Measurements from ENCODE around the gene HLA-DQB1.

The HLA-DQB1 gene

DNA sequence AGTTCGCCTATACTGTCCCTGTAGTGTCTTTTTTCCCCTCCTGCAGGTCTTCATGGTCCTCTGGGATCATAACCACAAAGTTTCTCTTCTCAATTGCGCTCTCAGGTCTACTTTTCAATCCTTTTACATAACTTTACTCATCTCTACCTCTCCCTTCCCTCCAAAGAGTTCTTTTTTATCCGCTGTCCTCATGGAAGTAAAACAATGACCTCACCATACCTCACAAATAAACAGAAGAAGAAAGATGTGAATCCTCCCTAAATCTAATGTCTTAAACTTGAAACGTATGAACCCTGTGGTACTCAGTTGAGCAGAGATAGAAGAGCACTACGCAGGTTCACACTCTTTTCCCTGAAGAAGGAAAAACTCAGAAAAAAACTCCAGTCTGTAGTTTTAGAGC, 41.3 kb downstream of the HLA-DQB1 start:
- no peak overlapping the region for H3K27ac ChIP-seq (ENCODE audit: low read depth, low read length)
- no peaks in the 10 kb centered on the region for H3K27me3 ChIP-seq (ENCODE audit: control insufficient read depth, insufficient read depth, low read length)
- H3K9ac ChIP-seq (ENCODE audit: low read depth, low read length): no peak overlapping the region
- no peaks in the 10 kb centered on the region for H3K36me3 ChIP-seq (ENCODE audit: control insufficient read depth, insufficient read depth, low read length)
- peaks cover 3% of the 10 kb centered on the region; the same call in 1 of the 2 replicates for H3K4me1 ChIP-seq (ENCODE audit: control insufficient read depth, insufficient read depth, low read length)
- H3K9me3 ChIP-seq (ENCODE audit: control insufficient read depth, insufficient read depth, low read length): no peaks in the 10 kb centered on the region
- no peak overlapping the region for H3K4me3 ChIP-seq (ENCODE audit: low read depth, low read length)

DNA sequence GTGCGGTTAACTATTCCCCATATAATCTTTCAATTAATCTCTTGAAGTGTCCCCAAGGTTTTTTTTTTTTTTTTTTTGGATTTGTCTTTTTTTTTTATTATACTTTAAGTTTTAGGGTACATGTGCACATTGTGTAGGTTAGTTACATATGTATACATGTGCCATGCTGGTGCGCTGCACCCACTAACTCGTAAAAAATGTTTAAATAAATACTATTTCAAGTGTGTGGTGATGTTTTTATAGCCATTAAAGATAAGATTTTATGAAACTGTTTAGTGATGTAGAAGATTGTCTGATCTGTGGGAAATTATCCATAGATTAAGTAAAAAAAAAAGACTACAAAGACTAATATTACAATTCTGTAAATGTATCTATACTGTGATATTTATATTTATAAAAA, 41.9 kb downstream of the HLA-DQB1 start:
- Histone ChIP-seq H3K9me3 (ENCODE audit: control insufficient read depth, insufficient read depth, low read length) (no peaks in the 10 kb centered on the region), H3K9ac (ENCODE audit: low read depth, low read length) (no peak overlapping the region), H3K27me3 (ENCODE audit: control insufficient read depth, insufficient read depth, low read length) (no peaks in the 10 kb centered on the region), H3K36me3 (ENCODE audit: control insufficient read depth, insufficient read depth, low read length) (no peaks in the 10 kb centered on the region), H3K4me1 (ENCODE audit: control insufficient read depth, insufficient read depth, low read length) (peaks cover 3% of the 10 kb centered on the region; the same call in 1 of the 2 replicates), H3K27ac (ENCODE audit: low read depth, low read length) (no peak overlapping the region), H3K4me3 (ENCODE audit: low read depth, low read length) (no peak overlapping the region)

DNA sequence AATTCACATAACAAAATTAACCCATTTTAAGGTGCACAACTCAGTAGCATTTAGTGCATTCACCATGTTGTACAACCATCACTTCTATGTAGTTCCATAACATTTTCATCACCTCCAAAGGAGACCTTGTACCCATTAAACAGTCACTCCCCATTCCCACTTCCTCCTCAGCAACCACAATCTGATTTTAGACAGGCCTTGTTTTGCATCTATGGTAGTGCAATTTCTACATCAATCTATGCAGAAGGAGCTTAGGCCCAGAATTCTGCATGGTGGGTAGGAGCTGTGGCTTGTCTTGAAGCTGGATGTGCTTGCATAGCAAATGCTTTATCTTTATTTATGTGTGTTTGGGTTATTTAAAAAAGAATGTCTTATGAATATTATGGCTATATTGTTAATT, 42.8 kb downstream of the HLA-DQB1 start:
- Histone ChIP-seq H3K36me3 (ENCODE audit: control insufficient read depth, insufficient read depth, low read length) (no peaks in the 10 kb centered on the region), H3K9ac (ENCODE audit: low read depth, low read length) (no peak overlapping the region), H3K4me1 (ENCODE audit: control insufficient read depth, insufficient read depth, low read length) (peaks cover 3% of the 10 kb centered on the region; the same call in 1 of the 2 replicates), H3K4me3 (ENCODE audit: low read depth, low read length) (no peak overlapping the region), H3K9me3 (ENCODE audit: control insufficient read depth, insufficient read depth, low read length) (no peaks in the 10 kb centered on the region), H3K27me3 (ENCODE audit: control insufficient read depth, insufficient read depth, low read length) (no peaks in the 10 kb centered on the region), H3K27ac (ENCODE audit: low read depth, low read length) (no peak overlapping the region)

DNA sequence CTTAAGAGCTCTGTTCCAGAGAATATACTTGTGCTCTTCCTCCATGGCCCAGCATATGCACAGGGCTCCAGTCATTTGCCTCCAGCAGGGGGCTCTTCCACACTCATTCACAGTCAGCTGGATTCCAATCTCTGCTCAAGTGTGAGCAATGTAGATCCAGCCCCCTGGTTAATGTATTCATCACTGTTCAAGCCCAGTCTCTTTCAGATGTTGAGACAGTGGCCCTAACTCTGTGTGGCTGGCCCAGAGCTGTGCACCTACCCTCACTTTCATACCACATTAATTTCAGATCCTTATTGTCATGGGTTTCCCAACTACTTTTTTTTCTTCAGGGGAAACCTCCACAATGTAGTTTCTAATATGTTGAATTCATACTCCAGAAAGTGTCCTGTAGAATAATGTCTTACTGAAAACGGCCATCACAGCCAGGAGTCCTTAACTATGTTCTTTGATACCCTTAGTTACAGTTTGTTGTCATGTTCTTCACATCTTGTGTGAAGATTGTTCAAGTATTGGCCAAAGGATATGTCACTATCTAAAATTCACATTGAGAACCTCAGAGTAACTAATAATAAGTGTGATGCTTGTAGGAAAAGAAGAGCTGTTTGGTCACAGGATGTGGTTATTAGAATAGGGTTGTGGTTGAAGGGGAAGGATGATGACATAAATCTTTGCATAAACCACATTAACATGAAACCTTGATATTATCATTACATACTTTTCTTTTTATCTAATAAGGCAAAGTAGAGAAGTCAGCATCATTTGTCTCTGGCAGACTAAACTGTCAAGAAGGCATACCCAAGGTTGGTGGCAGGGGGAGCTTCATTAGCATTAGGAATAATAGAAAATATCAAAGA, 43.7 kb downstream of the HLA-DQB1 start:
- Histone ChIP-seq H3K27me3 (ENCODE audit: control insufficient read depth, insufficient read depth, low read length) (no peaks in the 10 kb centered on the region), H3K36me3 (ENCODE audit: control insufficient read depth, insufficient read depth, low read length) (no peaks in the 10 kb centered on the region), H3K9me3 (ENCODE audit: control insufficient read depth, insufficient read depth, low read length) (no peaks in the 10 kb centered on the region), H3K4me3 (ENCODE audit: low read depth, low read length) (no peak overlapping the region), H3K4me1 (ENCODE audit: control insufficient read depth, insufficient read depth, low read length) (peaks cover 3% of the 10 kb centered on the region; the same call in 1 of the 2 replicates), H3K27ac (ENCODE audit: low read depth, low read length) (no peak overlapping the region), H3K9ac (ENCODE audit: low read depth, low read length) (no peak overlapping the region)

DNA sequence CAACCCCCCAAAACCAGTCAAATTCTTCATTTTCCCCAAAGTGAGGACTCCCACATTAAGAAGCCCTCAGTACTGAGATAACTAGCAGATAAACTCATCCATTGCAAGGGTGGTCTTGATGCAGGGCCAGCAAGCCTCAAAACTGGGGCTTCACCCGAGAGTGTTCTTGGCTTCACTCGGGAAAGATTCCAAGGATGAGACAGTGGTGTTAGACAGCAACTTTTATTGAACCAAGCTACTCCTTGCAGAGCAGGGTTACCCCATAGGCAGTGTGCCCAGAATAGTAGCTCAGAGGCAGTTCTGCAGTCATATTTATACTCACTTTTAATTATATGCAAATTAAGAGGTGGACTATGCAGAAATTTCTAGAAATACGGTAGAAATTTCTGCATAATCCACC, 45.1 kb downstream of the HLA-DQB1 start:
- H3K27me3 ChIP-seq (ENCODE audit: control insufficient read depth, insufficient read depth, low read length): no peaks in the 10 kb centered on the region
- no peaks in the 10 kb centered on the region for H3K9me3 ChIP-seq (ENCODE audit: control insufficient read depth, insufficient read depth, low read length)
- H3K4me3 ChIP-seq (ENCODE audit: low read depth, low read length): no peak overlapping the region
- peaks cover 3% of the 10 kb centered on the region; the same call in 1 of the 2 replicates for H3K4me1 ChIP-seq (ENCODE audit: control insufficient read depth, insufficient read depth, low read length)
- H3K9ac ChIP-seq (ENCODE audit: low read depth, low read length): no peak overlapping the region
- H3K36me3 ChIP-seq (ENCODE audit: control insufficient read depth, insufficient read depth, low read length): no peaks in the 10 kb centered on the region
- no peak overlapping the region for H3K27ac ChIP-seq (ENCODE audit: low read depth, low read length)

DNA sequence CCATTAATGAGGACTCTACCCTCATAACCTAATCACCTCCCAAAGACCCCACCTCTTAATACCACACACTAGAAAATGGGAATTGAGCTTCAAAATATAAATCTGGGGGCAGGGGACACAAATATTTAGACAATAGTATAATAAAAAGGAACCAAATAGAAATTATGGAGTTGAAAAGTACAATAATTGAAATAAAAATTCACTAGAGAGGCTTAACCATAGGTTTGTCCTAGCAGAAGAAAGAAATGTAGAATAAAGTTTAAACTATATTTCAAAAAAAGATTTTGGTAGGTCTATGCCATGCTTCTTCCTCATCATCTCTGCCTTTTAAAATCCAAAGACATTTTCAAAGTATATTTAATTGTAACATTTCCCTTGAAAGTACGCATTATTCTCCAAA, 48.7 kb downstream of the HLA-DQB1 start:
- Histone ChIP-seq H3K9me3 (ENCODE audit: control insufficient read depth, insufficient read depth, low read length) (no peaks in the 10 kb centered on the region), H3K4me1 (ENCODE audit: control insufficient read depth, insufficient read depth, low read length) (peaks cover 2% of the 10 kb centered on the region; the same call in 1 of the 2 replicates), H3K27me3 (ENCODE audit: control insufficient read depth, insufficient read depth, low read length) (no peaks in the 10 kb centered on the region), H3K27ac (ENCODE audit: low read depth, low read length) (no peak overlapping the region), H3K4me3 (ENCODE audit: low read depth, low read length) (no peak overlapping the region), H3K9ac (ENCODE audit: low read depth, low read length) (no peak overlapping the region), H3K36me3 (ENCODE audit: control insufficient read depth, insufficient read depth, low read length) (no peaks in the 10 kb centered on the region)

DNA sequence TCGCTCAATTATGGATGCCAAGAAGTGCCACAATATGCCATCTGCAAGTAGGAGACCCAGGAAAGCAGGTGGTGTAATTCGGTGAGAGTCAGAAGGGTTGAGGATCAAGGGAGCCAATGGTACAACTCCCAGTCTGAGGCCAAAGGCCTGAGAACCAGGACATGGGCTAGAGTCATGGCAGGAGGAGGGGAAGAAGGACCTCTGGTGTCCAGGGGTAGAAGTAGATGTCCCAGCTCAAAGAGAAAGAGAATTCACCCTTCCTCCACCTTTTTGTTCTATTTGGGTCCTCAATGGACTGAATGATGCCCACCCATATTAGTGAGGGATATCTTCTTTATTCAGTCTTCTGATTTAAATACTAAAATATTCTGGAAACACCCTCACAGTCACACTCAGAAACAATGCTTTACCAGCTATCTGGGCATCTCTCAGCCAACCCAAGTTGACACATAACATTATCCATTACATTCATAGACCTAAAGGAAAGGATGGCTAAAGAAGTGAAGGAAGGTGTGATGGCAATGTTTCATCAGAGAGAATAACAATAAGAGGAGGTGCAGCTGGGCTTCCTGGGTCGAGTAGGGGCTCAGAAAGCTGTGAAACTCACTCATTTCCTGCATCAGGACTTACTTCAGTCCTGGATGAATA, 50.4 kb downstream of the HLA-DQB1 start:
- Histone ChIP-seq H3K9ac (ENCODE audit: low read depth, low read length) (no peak overlapping the region), H3K4me1 (ENCODE audit: control insufficient read depth, insufficient read depth, low read length) (0 out of 2 replicates have a peak, but pooled peaks cover 2% of the 10 kb centered on the region), H3K4me3 (ENCODE audit: low read depth, low read length) (no peak overlapping the region), H3K27ac (ENCODE audit: low read depth, low read length) (no peak overlapping the region), H3K36me3 (ENCODE audit: control insufficient read depth, insufficient read depth, low read length) (no peaks in the 10 kb centered on the region), H3K27me3 (ENCODE audit: control insufficient read depth, insufficient read depth, low read length) (no peaks in the 10 kb centered on the region), H3K9me3 (ENCODE audit: control insufficient read depth, insufficient read depth, low read length) (no peaks in the 10 kb centered on the region)

DNA sequence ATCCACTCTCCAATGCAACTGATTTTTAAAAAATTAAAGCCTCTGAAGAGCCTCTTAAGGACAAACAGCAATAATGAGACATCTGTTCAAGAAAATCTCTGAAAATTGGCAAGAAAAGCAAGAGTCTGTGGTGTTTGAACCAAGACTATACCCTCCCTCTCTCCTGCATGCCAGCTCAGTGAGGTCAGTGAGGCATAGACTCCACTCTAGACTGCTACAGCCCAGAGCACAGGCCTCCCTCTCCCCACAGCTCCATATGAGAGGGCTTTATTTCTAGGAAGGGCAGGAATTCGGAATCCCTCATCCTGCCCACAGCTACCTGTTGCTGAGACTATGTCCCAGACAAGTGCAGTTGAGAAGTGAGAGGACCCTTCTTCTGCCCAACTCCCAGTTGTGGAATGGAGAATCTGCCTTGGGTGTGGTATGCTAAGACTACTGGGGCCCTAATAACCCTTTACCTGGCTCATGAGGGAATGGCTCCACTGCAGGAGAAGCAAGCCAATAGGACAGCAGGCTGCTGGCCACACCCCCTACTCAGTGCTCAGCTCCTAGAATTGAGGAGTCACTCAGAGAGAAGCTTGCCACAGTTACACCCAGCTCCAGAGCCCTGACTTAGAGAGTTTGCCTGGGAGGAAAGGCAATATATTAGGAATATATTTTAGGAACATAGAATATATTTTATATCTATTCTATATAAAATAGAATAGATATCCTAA, 51.9 kb downstream of the HLA-DQB1 start:
- Histone ChIP-seq H3K4me1 (ENCODE audit: control insufficient read depth, insufficient read depth, low read length) (peaks cover 6% of the 10 kb centered on the region; the same call in 1 of the 2 replicates), H3K9me3 (ENCODE audit: control insufficient read depth, insufficient read depth, low read length) (no peaks in the 10 kb centered on the region), H3K4me3 (ENCODE audit: low read depth, low read length) (no peak overlapping the region), H3K36me3 (ENCODE audit: control insufficient read depth, insufficient read depth, low read length) (no peaks in the 10 kb centered on the region), H3K27me3 (ENCODE audit: control insufficient read depth, insufficient read depth, low read length) (no peaks in the 10 kb centered on the region), H3K27ac (ENCODE audit: low read depth, low read length) (no peak overlapping the region), H3K9ac (ENCODE audit: low read depth, low read length) (no peak overlapping the region)

DNA sequence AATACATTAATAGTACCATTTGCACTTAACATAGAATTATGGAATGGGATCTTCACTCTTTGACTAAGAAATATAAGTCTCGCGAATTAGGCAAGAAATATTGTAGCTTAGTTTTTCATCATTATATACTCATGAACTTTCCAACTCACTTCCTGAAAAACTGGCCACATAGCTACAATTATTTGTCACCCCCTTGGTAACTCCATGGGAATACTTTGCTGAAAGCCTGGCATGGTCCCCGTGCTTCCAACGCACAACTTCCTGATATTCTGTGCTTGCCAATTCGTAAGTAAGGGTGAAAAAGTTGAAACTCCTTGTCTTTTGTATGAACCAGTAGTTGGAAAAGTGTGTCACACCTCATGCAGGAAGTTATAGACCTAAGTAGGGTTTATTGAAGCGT, 53.0 kb downstream of the HLA-DQB1 start:
- no peaks in the 10 kb centered on the region for H3K9me3 ChIP-seq (ENCODE audit: control insufficient read depth, insufficient read depth, low read length)
- no peaks in the 10 kb centered on the region for H3K27me3 ChIP-seq (ENCODE audit: control insufficient read depth, insufficient read depth, low read length)
- H3K4me1 ChIP-seq (ENCODE audit: control insufficient read depth, insufficient read depth, low read length): peaks cover 10% of the 10 kb centered on the region; the same call in 1 of the 2 replicates
- no peak overlapping the region for H3K27ac ChIP-seq (ENCODE audit: low read depth, low read length)
- no peak overlapping the region for H3K4me3 ChIP-seq (ENCODE audit: low read depth, low read length)
- no peaks in the 10 kb centered on the region for H3K36me3 ChIP-seq (ENCODE audit: control insufficient read depth, insufficient read depth, low read length)
- no peak overlapping the region for H3K9ac ChIP-seq (ENCODE audit: low read depth, low read length)

DNA sequence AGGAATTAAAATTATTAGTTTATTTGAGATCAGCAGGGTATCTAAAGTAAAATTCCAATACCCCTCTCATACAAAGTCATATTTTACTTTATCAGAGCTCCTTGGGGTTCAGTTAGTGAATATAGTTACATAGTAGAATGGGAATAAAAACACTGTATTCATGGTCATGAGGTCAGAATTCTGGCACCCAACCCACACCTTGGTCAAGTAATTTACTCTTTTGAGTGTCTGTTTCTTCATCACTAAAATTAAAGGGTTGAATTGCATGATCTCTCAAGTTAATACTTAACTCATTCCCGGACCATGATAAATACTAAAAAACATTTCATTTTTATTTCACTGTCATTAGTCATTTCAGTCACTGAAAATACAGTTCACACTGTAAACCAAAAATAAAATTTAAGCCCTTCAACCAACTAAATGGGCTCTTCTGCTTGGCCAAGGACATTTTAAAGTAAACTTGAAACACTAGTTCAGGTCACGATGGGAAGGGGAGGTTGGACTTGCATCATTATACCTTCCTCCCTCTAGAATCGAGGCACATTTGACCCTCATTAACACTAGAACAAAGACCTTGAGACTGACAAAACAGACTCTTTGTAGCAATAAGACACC, 55.7 kb downstream of the HLA-DQB1 start:
- Histone ChIP-seq H3K4me3 (ENCODE audit: low read depth, low read length) (no peak overlapping the region), H3K9me3 (ENCODE audit: control insufficient read depth, insufficient read depth, low read length) (no peaks in the 10 kb centered on the region), H3K9ac (ENCODE audit: low read depth, low read length) (no peak overlapping the region), H3K27ac (ENCODE audit: low read depth, low read length) (no peak overlapping the region), H3K36me3 (ENCODE audit: control insufficient read depth, insufficient read depth, low read length) (no peaks in the 10 kb centered on the region), H3K4me1 (ENCODE audit: control insufficient read depth, insufficient read depth, low read length) (peaks cover 10% of the 10 kb centered on the region; the same call in 1 of the 2 replicates), H3K27me3 (ENCODE audit: control insufficient read depth, insufficient read depth, low read length) (no peaks in the 10 kb centered on the region)
